HepG2 (cell line): ENCODE results near the gene LIFR. TPM values are rescaled to one million over a fixed set of nuclear protein-coding genes. Genes with fewer than 3 reads are reported as not detected.

Experiments
- ARID2 ChIP-seq: sonication (generic); formaldehyde crosslinking; IDR thresholded peaks from 2 replicates; pipeline ENCODE4 v1.8.1; 2022; ENCODE audit warnings: mild to moderate bottlenecking, missing genetic modification reagents, borderline replicate concordance
- CHCHD3 ChIP-seq: sonication (generic); formaldehyde crosslinking; IDR thresholded peaks from 2 replicates; pipeline ENCODE4 v1.8.0; 2022; ENCODE audit warnings: mild to moderate bottlenecking, missing genetic modification reagents, moderate library complexity
- GABPB1 ChIP-seq: IDR thresholded peaks from 2 replicates; pipeline ENCODE4 v1.6.1; 2016; ENCODE audit warnings: mild to moderate bottlenecking, missing genetic modification reagents, moderate library complexity, missing compliant biosample characterization
- KDM5A ChIP-seq: fragments of 200-600 bp; sonication (generic); IDR thresholded peaks from 2 replicates; pipeline ENCODE4 v1.7.0; 2018; ENCODE audit warnings: antibody characterized with exemption, mild to moderate bottlenecking, low read length, borderline replicate concordance
- PLRG1 ChIP-seq: fragments of 450-650 bp; conservative IDR thresholded peaks from 2 replicates; pipeline ENCODE4 v1.6.1; 2016
- PTBP1 ChIP-seq: fragments of 200-400 bp; formaldehyde crosslinking; IDR thresholded peaks from 2 replicates; pipeline ENCODE4 v1.6.1; 2018; ENCODE audit warnings: low read length, low read depth; ENCODE audit not compliant: poor library complexity, severe bottlenecking
- RBM39 ChIP-seq: fragments of 200-400 bp; formaldehyde crosslinking; IDR thresholded peaks from one replicate; pipeline ENCODE4 v1.6.1; 2018; ENCODE audit warnings: antibody characterized with exemption, mild to moderate bottlenecking, low read depth, low read length; ENCODE audit not compliant: poor library complexity, severe bottlenecking
- SMYD3 ChIP-seq: sonication (generic); formaldehyde crosslinking; IDR thresholded peaks from 2 replicates; pipeline ENCODE4 v1.8.1; 2023; ENCODE audit warnings: mild to moderate bottlenecking, missing genetic modification reagents
- SP4 ChIP-seq: sonication (generic); formaldehyde crosslinking; IDR thresholded peaks from 2 replicates; pipeline ENCODE4 v1.8.1; 2023; ENCODE audit warnings: mild to moderate bottlenecking, missing genetic modification reagents
- SRSF1 ChIP-seq: fragments of 200-400 bp; formaldehyde crosslinking; optimal IDR thresholded peaks from 2 replicates; pipeline ENCODE3; 2017; ENCODE audit warnings: mild to moderate bottlenecking, low read depth, low read length, moderate library complexity
- SRY ChIP-seq: sonication (generic); formaldehyde crosslinking; IDR thresholded peaks from 2 replicates; pipeline ENCODE4 v1.8.0; 2022; ENCODE audit warnings: mild to moderate bottlenecking, missing genetic modification reagents
- ZFY ChIP-seq: sonication (generic); formaldehyde crosslinking; IDR thresholded peaks from 2 replicates; pipeline ENCODE4 v1.4.0; 2020; ENCODE audit warnings: missing genetic modification reagents
- ZNF607 ChIP-seq: sonication (generic); formaldehyde crosslinking; IDR thresholded peaks from 2 replicates; pipeline ENCODE4 v1.5.1; 2020; ENCODE audit warnings: missing genetic modification reagents, mild to moderate bottlenecking, borderline replicate concordance
- ZNF629 ChIP-seq: sonication (generic); formaldehyde crosslinking; conservative IDR thresholded peaks from 2 replicates; pipeline ENCODE4 v1.5.0; 2020; ENCODE audit warnings: missing genetic modification reagents
- polyA plus RNA-seq, 8 experiments: library from polyadenylated mRNA; depleted of rRNA in 3 of 8; stranded (reverse) in 7 of 8; unstranded in 1 of 8; fragments of >200 nt; fragmentation: Illumina TruSeq in 4 of 8; extraction: Trizol in 4 of 8; gene quantifications; 2 replicates each; pipeline versions ENCODE4 v1.2.1 to v1.2.3, GENCODE V29; 2011 to 2016; ENCODE audit warnings: low read depth in 4 of 8, missing spikeins in 1 of 8, mixed read lengths in 1 of 8; ENCODE audit not compliant: insufficient read depth in 1 of 8
- total RNA-seq, 5 experiments: library from RNA; depleted of rRNA; stranded (reverse); fragments of >200 nt; fragmentation: Illumina TruSeq; extraction: Trizol; gene quantifications; 2 replicates each; pipeline ENCODE4 v1.2.3, GENCODE V29; 2016; ENCODE audit warnings: low read depth in 1 of 5
- TF ChIP-seq, protein P1 (sequence below): sonication (generic); formaldehyde crosslinking; IDR thresholded peaks from 2 replicates; pipeline ENCODE4 v1.4.0; 2020; ENCODE audit warnings: missing genetic modification reagents, mild to moderate bottlenecking, borderline replicate concordance
- TF ChIP-seq, protein P2 (sequence below): IDR thresholded peaks from 2 replicates; pipeline ENCODE4 v1.6.1; 2016; ENCODE audit warnings: low read depth
- TF ChIP-seq, protein P3 (sequence below): sonication (generic); formaldehyde crosslinking; IDR thresholded peaks from 2 replicates; pipeline ENCODE4 v1.5.0; 2020; ENCODE audit warnings: missing genetic modification reagents, mild to moderate bottlenecking, borderline replicate concordance
- TF ChIP-seq, protein P4 (sequence below): sonication (generic); formaldehyde crosslinking; IDR thresholded peaks from 2 replicates; pipeline ENCODE4 v1.4.0; 2020; ENCODE audit warnings: missing genetic modification reagents

LIFR gene
- total and polyA plus RNA-seq, 2 of the 13 experiments (the other 11 are each of a cell fraction or from before 2014, with no cell fraction given): 6.3 to 25.2 TPM

DNA sequence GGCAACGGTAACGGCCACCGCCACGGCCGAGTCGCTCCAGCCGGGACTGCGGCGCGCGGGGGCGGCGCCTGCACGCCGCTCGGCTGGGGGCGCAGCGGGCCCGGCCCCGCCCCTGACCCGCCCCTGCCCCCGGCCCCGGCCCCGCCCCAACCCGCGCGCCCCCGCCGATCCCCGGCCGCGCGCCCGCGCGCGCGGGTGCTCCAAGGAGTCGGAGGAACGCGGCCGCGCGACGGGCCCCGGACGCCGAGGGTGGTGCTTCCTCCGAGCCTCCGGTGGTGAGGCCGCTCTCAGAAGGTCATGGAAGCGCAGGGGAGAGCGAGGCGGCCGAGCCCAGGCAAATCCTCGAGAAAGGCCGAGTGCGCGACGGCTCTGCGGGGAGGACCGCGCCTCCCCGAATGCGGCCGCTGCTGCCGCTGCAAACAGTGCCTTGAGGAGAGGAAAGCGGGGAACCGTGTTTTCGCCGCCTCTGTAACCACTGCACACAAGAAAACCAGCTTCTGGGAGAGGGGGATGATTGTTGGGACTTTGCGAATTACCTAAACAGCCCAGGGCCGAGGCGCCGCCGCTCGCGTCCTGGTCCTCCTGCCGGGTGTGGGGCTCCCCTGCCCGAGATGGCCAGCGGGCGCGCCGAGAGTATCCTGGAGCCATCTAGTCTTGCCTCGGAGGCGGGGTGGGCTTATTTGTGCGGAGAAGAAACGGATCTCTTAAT, at the start of gene LIFR (continued):
- peak; percentile 56; the same call in 1 of the 2 replicates for TF ChIP-seq SRY
- no peak for TF ChIP-seq PTBP1
- TF ChIP-seq, protein P1, sequence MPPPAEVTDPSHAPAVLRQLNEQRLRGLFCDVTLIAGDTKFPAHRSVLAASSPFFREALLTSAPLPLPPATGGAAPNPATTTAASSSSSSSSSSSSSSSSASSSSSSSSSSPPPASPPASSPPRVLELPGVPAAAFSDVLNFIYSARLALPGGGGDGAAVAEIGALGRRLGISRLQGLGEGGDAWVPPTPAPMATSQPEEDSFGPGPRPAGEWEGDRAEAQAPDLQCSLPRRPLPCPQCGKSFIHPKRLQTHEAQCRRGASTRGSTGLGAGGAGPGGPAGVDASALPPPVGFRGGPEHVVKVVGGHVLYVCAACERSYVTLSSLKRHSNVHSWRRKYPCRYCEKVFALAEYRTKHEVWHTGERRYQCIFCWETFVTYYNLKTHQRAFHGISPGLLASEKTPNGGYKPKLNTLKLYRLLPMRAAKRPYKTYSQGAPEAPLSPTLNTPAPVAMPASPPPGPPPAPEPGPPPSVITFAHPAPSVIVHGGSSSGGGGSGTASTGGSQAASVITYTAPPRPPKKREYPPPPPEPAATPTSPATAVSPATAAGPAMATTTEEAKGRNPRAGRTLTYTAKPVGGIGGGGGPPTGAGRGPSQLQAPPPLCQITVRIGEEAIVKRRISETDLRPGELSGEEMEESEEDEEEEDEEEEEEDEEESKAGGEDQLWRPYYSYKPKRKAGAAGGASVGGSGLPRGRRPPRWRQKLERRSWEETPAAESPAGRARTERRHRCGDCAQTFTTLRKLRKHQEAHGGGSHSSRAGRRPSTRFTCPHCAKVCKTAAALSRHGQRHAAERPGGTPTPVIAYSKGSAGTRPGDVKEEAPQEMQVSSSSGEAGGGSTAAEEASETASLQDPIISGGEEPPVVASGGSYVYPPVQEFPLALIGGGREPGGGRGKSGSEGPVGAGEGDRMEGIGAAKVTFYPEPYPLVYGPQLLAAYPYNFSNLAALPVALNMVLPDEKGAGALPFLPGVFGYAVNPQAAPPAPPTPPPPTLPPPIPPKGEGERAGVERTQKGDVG: no peak
- no peak for TF ChIP-seq ZNF629 (CRISPR knock-in tag)
- TF ChIP-seq, protein P2, sequence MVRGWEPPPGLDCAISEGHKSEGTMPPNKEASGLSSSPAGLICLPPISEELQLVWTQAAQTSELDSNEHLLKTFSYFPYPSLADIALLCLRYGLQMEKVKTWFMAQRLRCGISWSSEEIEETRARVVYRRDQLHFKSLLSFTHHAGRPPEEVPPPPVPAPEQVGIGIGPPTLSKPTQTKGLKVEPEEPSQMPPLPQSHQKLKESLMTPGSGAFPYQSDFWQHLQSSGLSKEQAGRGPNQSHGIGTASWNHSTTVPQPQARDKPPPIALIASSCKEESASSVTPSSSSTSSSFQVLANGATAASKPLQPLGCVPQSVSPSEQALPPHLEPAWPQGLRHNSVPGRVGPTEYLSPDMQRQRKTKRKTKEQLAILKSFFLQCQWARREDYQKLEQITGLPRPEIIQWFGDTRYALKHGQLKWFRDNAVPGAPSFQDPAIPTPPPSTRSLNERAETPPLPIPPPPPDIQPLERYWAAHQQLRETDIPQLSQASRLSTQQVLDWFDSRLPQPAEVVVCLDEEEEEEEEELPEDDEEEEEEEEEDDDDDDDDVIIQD: no peak
- no peak for TF ChIP-seq SMYD3 (CRISPR knock-in tag)
- no peak for TF ChIP-seq PLRG1
- TF ChIP-seq GABPB1: peak; percentile 62; the same call in 1 of the 2 replicates
- TF ChIP-seq ZNF607 (CRISPR knock-in tag): peak; percentile 60; the same call in 1 of the 2 replicates
- 0 out of 2 replicates have a peak, but pooled peaks have one; percentile 12 for TF ChIP-seq ARID2 (CRISPR knock-in tag)
- TF ChIP-seq, protein P3, sequence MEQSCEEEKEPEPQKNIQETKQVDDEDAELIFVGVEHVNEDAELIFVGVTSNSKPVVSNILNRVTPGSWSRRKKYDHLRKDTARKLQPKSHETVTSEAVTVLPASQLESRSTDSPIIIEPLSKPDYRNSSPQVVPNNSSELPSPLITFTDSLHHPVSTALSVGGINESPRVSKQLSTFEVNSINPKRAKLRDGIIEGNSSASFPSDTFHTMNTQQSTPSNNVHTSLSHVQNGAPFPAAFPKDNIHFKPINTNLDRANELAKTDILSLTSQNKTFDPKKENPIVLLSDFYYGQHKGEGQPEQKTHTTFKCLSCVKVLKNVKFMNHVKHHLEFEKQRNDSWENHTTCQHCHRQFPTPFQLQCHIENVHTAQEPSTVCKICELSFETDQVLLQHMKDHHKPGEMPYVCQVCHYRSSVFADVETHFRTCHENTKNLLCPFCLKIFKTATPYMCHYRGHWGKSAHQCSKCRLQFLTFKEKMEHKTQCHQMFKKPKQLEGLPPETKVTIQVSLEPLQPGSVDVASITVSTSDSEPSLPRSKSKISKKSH (CRISPR knock-in tag): 0 out of 2 replicates have a peak, but pooled peaks have one; percentile 46
- TF ChIP-seq KDM5A: peak; percentile 29; the same call in 1 of the 2 replicates
- TF ChIP-seq CHCHD3 (CRISPR knock-in tag): peak; percentile 81; the same call in 1 of the 2 replicates
- TF ChIP-seq ZFY (CRISPR knock-in tag): peak; percentile 72; the same call in 1 of the 2 replicates
- TF ChIP-seq RBM39: peak; percentile 45
- peak; percentile 68 for TF ChIP-seq SRSF1
- TF ChIP-seq SP4 (CRISPR knock-in tag): peak; percentile 69; the same call in 1 of the 2 replicates
- TF ChIP-seq, protein P4, sequence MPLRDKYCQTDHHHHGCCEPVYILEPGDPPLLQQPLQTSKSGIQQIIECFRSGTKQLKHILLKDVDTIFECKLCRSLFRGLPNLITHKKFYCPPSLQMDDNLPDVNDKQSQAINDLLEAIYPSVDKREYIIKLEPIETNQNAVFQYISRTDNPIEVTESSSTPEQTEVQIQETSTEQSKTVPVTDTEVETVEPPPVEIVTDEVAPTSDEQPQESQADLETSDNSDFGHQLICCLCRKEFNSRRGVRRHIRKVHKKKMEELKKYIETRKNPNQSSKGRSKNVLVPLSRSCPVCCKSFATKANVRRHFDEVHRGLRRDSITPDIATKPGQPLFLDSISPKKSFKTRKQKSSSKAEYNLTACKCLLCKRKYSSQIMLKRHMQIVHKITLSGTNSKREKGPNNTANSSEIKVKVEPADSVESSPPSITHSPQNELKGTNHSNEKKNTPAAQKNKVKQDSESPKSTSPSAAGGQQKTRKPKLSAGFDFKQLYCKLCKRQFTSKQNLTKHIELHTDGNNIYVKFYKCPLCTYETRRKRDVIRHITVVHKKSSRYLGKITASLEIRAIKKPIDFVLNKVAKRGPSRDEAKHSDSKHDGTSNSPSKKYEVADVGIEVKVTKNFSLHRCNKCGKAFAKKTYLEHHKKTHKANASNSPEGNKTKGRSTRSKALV (CRISPR knock-in tag): peak; percentile 87; the same call in 1 of the 2 replicates
